NCI-H146 (cell line): Measurements from ENCODE around the gene PDK3.

ENCODE experiments used
- DNase-seq: peaks from one replicate; lab custom pipeline; 2025; lab: John Stamatoyannopoulos, UW

PDK3 gene

DNA sequence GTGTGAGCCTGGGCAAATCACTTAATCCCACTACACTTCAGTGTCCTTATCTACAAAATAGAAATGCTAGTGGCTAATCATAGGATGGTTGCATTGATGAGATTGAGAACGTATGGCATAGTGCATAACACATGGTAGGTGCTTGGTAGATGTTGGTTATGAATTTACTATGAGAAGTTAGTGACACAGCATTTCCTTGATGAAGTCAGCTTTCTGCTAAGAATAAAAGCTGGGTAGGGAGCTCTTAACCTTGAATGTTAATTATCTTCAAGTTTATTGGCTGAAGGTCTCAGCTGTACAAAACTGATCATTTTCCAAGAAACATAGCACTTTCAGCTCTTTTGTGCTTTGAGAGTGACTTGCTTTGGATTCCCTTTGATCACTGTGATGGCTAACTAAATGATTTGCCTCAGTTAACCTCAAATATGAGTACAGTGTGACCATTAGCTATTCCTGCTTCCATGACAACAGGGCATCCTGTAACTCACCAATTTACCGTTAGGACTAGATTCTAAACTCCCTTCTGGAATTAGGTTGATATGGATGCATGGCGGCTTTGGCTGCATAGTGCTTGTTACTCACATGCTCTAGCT lies 17.8 kb downstream of the PDK3 start:
- no peak for DNase-seq

DNA sequence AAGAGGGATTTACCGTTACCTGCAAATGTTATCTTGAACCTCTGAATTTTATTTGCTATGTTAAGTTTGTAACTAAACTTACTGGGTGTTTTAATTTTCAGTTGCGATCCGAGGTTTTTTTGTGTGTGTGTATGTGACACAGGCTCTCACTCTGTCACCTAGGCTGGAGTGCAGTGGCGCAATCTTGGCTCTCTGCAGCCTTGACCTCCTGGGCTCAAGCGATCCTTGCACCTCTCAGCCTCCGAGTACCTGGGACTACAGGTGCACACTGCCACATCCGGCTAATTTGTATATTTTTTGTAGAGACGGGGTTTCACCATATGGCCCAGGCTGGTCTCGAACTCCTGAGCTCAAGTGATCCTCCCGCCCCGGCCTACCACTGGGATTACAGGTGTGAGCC lies 18.5 kb downstream of the PDK3 start:
- DNase-seq, result no peak

DNA sequence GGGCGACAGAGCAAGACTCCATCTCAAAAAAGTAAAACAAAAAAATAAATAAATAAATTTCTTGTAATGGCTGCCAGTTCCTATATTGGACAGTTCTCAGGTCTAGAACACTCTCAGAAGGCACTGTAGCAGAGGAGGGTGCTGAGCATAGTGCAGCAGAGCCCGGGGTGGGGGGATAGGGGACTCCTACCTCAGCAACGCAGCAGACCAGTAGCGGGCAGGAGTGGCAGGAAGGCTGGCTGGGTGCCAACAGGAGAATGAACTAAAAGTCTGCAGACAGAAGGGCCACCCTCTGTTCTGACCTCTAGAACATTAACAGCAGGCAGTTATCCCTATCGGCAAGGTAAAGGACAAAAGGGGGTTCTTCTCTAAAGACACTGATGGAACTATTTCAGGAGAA lies 20.2 kb downstream of the PDK3 start:
- no peak for DNase-seq

DNA sequence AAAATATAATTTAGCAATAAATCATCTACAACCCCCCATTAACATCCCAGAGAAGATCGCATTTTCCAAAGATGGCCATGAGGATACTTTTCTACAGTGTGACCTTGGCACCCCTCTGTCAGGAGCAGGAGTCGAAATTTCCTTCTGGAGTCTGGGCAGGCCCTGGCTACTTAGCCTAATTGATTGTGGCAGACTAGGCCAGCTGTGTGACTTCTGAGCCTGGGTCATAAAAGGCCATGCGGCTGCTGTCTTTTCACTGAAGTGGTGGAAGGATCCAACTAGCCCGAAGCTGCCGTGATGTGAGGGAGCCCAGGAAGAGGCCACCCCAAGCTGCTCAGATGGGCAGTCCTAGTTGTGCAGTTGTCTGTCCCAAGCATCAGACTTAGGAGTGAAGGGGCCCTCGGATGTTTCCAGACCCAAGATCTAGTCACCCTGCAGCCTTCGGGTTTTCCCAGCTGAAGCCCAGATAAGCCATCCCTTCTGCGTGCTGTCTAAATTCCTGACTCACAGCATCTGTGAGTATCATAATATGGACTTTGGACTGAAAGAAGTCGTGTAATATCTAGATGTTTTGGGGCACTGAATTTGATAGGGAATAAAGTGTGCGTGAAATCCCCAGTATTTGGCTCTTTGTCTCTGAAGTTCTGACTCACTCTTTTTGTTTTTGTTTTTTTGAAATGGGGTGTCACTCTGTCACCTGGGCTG lies 21.0 kb downstream of the PDK3 start:
- DNase-seq, result no peak

DNA sequence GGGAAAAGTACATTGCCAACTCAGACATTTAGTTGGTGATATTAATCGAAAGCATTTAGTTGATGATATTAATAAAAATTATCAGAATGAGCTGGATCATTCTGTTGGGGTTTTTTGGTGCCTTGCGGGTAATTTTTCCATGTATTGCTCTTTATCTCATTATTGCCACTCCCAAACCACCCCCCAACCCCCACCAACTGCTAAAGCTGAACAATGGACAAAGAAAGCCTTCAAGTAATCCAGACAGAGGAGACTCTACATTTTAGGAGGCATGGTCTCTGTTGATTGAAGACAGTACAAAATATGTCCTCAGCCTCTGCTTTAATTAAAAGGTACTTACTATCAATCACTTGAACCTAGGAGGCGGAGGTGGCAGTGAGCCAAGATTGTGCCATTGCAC lies 22.5 kb downstream of the PDK3 start:
- DNase-seq, result no peak

DNA sequence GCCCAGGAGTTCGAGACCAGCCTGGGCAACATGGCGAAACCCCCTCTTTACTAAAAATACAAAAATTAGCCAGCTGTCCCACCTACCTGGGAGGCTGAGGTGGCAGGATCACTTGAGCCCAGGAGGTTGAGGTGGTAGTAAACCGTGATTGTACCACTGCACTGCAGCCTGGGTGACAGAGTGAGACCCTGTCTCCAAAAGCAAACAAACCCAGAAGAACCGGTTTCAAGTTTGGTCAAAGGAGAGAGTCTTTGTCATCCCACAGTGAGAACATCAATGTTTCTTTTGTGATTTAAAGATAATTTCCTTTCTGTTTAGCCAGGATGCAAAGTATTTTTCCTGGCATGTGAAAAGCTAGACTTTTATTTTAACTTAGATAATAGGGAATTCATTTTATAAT lies 26.7 kb downstream of the PDK3 start:
- no peak for DNase-seq

DNA sequence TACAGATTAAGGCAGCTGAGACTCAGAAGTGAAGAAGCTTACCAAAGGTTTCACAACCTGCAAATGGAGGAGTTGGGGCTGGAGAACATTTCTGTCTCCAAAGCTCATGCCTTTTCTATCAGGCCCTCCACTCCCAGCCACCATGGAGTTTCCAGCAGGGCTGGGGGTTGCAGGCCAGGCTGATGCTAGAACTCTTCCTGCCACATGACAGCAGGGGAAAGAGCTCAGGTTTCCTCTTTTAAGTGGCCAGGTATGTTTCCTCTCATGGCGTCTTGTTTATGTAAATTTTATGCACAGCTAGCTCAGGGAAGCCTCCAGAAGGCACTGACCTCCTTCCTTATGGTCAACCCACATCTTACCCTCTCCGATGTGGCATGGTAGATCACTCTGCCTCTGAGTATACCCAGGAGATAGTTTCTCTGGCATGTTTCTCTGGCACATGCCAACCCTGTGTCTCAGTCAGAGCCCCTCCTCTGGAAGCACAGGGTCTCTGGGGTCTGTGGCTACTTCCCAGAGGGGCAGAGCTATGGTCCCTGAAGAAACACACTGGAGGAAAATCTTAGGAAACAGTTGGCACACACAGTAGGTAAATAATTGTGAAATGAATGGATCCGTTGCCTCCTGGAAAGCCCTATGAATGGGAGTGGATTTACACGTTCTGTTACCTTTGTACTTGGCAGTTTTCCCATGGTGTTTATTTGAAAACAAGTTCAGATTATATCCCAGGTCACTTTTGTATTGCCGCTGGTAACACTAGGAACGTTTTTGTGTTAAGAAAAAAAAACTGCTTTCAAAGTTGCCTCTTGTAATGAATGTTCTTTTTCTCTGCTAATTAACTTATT lies 28.9 kb downstream of the PDK3 start:
- no peak for DNase-seq

DNA sequence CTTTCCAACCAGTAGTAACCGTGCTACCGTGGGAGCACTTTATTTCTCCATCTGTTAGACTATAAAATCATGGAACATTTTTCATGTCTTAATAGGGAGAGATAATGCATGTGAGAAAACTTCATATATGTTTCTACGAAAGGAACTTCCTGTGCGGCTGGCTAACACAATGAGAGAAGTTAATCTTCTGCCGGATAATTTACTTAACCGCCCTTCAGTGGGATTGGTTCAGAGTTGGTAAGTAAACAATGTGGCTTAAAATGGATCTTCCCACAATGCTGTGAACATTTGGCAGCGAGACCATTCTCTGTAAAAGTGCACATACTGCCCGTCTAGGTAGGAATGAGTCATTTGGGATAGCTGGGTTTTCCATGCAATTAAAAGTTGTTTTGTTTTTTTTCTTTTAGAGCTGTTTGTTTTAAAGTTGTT lies 29.6 kb downstream of the PDK3 start:
- no peak for DNase-seq

DNA sequence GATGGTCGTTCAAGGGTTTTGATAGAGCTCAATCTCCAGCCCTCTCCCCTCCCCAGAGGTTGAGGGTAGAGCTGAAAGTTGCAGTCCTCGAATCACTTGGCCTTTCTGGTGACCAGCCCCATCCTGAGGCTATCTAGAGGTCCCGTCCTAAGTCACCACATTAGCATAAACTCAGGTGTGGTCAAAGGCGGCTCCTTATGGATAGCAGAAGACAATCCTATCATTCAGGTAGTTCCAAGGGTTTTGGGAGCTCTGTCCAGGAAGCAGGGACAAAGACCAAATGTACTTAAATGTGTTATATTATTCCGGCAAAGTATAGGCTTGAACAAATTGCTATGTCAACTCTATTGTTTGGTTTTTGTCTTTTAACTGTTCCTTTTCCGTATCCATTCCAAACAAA lies 30.6 kb downstream of the PDK3 start:
- DNase-seq, result no peak

DNA sequence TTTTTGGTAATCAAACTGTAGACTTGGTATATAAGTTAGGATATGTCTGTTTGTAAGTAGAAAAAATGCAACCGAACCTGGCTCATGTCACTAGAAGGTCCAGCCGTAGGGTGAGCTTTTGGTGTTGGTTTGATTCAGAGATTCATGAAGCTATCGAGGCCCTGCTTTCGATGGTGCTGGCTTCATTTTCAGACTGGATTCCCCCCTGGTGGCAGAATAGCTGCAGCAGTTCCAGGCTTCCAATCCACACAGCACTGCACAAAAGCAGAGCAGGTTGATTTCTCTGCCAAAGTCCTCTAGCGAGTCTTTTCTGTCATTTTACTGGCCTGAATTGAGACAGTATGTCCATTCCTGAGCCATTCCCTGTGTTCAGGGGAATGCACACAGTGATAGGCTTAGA lies 33.1 kb downstream of the PDK3 start:
- no peak for DNase-seq

DNA sequence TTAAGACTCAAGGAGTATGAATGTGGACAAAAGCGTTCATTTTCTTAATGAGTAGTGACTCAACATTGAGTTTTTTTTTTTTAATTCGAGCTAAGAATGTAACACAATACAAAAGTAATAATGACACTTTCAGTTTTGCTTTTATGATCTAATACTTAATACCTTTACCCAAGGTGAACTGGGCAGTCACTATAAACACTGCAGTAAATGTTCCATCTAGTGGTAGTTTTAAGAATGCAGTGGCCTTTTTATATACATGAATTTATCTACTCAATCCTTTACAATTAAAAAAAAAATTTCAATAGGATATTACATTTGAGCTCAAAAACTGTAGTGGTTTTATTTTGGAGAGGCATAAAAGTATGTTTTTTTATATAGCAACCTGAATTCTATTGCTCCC lies 33.9 kb downstream of the PDK3 start:
- DNase-seq, result peak; percentile 5

DNA sequence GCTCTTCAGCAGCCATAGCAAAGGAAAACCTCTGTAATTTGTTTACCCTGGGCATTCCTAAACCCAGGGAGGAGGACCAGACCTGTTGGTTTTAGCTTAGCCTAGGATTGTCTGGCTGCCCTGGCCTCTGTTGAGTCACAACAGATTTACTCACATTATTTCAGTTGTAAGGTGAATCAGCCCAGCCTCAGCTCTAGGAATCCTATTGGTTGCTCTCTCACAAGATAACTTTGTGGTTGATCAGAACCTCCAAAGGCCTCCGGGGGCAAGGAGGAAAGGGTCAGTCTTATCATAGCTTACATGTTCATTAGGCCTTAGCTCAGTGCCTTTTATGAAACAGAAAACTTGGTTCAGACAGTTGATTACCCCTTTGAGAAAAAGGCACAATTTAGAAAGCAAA lies 41.0 kb downstream of the PDK3 start:
- DNase-seq, result no peak

DNA sequence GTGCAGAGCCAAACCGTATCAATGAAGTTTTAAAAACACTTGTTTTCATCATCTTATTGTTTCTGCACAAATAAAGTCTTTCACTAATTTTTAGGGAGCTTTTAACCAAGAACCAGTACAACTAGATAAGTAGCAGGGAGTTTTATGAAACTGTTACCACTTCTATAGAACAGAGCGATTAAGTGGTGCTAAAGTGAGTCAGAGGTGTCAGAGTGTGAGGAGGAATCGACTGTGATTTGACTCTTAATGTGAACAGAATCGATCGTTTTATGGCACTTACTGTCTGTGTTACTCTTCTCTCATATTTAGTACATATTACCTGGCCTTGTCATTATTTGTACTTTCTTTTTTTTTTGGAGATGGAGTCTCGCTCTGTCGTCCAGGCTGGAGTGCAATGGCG lies 43.3 kb downstream of the PDK3 start:
- no peak for DNase-seq

DNA sequence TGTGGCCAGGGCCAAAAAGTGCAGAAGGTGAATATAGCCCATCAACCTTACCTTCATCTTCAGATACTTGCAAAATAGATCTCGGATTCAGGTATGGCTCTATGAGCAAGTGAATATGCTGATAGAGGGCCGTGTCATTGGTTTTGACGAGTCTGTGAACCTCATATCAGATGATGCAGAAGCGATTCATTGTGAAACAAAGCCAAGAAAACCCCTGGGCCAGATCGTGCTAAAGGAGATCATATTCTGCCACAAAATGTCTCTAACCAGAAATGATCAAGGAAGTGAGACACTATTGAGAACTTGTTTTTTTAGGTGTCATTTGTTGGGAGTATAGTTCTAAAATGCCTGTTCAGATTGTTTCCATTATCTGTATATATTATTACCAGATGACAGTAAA lies 48.3 kb downstream of the PDK3 start:
- no peak for DNase-seq

DNA sequence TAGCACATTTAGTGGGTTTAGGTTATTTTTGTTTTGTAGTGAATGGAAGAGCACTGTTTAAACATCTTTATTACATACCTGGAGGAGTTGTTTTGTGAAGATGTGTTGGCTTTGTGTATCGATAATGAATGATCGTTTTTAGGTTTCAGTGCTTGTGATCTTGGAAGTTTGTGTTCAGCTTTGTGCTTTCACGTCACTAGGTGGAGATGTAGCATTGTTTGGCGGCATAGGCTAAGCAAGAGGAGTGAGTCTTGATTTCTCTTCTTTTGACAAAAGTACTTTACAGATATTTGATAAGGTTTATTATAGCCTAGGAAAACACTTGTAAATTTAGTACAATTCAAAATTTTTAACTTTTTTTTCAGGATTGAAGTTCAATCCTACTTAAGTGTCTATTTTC lies 50.4 kb downstream of the PDK3 start:
- DNase-seq, result peak; percentile 13

DNA sequence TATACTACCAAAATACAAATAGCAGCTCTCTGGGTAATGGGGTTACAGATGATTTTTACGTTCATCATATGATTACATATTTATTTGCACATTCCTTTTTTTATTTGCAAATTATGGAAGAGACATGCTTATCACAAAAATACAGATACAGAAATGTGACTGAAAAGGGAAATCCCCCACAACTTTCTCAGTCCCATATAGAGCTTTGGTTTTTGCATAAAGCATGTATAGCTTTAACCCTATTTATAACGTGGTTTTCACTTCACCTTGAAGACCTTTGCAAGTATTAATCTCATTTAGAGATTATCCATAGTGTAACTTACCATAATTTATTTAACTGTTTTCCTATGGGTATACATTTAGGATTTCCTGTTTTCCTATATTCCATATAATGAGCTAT lies 55.4 kb downstream of the PDK3 start:
- DNase-seq, result no peak

DNA sequence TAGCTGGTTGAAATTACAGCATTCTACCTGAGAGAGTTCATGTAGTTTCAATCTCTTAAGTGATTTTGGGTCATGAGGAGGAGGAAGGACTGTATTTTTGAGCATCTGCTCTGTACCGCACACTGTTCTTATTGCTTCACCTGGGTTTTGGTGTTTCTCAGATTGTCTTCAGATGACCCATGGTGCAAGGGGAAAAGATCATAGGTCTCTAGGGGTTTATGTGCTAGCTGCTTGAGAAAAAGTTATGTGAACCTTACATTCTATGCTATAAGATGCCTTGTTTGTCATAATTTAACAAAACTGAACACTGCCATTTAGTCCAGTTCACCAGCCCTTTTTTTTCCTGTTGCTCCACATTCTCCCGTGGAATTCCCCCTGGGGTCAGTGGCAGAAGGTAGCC lies 60.4 kb downstream of the PDK3 start:
- DNase-seq, result no peak

DNA sequence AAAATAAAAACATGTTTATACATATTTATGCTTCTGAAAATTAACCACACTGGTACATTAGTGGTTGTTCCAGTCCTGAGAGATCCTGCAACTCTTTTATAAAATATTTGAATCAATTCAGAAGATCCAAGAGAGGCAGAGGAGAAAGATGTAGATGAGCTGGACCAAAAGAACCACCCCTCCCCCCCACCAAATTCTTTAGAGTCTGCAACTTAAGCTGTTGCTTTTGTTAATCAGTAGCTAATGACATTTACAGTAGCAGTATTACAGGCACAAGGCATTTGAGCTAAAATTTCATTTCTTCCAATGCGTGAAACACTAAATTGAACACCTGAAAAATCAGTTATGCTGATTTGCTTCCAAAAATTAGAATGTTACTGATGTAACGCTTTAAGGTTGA lies 61.5 kb downstream of the PDK3 start:
- no peak for DNase-seq

DNA sequence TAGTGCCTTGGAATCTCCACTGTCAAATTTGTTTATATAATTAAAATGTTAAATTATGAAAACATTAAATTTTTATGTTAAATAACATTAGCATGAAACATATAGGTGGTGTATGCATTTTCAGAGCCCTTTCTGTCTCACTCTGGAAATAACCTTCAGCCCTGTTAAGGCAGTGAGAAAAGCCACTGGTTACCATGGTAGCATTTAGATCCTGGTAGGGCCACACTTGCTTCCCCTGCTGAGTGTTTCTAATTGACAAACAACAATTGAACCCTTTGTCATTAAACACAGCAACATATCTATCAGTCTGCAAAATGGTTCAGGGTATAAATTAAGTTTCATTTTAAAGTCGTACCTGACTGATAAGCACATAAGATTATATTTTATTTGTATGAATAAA lies 63.5 kb downstream of the PDK3 start:
- DNase-seq, result peak; percentile 22

DNA sequence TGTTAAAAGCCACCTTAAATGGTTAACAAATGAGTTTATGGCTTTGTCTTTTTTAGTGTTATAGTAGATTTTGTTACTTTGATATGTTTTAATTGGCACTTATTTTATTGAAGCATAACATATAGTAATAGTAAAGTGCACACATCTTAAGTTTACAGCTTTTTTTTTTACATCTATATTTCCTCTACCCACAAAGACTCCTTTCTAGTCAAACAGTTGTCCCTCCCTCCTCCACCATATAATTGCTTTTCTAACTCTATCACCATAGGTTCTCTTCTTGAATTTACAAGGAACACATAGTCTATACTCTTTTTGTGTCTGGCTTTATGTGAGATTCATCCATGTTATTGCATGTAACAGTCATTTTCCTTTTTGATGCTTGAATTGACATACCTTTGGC lies 71.5 kb downstream of the PDK3 start:
- no peak for DNase-seq

DNA sequence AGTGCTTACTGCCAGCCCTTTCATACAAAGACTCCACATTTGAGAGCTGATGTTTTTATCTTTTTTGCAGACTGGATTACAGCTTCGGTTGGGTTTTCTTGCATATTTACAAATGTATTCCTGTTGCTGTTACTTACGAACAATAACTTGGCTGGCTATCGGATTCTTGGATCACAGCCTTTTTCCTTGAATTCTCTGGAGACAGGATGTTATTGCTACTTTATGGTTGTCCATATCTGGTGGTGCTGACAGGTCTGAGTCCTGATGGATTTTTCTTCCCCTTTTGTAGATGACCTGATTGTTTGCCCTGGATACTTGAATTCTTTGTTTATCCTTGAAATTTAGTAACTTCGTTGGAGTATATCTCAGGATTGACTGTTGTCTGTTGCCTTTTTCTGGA lies 77.7 kb downstream of the PDK3 start:
- no peak for DNase-seq

DNA sequence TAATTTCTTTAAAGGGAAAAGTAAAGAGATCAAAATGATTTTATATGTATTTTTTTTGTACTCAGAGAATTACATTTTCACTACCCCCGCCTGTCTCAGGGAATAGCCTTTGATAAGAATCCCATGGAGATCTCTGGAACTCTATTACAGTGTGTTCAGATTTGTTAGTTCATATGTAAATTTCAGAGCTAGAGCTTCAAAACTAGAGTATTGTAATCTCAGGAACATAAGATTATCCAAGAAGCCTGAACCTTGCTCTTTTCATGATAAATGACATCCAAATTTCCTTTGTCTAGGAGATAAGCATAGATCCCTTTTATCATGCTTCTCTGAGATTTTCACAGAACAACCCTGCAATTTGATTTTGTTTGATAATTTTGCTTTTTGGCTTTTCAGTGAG lies 82.9 kb downstream of the PDK3 start:
- DNase-seq, result no peak

DNA sequence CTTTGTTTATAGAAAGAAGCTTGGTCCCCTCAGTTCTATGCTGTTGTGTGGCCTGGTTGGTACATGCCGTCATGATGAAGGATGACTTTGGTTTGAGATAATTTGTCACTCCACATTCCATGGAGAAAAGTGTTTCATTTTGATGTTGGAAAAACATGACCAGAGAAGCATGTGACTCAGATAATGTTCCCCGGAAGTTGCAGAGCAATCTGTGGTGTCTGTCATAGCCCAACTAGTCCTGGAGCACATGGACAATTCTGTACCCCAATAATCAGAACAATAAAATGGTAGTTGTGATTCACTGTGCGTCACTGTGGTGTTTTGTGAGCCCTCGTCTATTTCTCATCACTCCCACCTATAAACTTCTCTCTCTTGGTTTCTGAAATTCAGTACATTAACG lies 85.1 kb downstream of the PDK3 start:
- no peak for DNase-seq
